ENCODE measurements around the gene ZNF236.

ZNF236 gene

DNA sequence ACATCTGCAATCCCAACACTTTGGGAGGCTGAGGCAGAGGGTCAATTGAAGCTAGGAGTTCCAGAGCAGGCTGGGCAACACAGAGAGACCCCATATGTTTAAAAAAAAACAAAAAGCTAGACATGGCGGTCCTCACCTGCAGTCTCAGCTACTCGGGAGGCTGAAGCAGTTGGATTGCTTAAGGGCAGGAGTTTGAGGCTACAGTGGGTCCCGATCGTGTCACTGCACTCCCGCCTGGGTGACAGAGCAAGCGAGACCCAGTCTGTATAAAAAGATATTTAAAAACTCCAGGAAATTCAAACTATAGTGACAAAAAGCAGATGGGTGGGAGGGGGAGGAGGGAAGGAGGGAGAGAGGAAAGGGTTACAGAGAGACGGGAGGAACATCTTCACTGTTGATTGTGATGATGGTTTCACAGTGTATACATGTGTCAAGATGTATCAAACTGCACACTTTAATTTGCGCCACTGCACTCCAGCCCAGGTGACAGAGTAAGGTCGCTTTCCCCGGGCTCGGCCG is 942 bp upstream of the ZNF236 start:
- Histone ChIP-seq H3K79me2 (ENCODE audit: control insufficient read depth, insufficient read depth, low read length, poor library complexity) (peaks cover 19% of the 10 kb centered on the region), H3K18ac (ENCODE audit: low read length) (peak overlapping the region; percentile 95), H3K27me3 (ENCODE audit: insufficient read depth, low read length) (no peaks in the 10 kb centered on the region), H3K36me3 (ENCODE audit: control insufficient read depth in 1 of 2, insufficient read depth in 2 of 2, low read length in 2 of 2) (peaks cover 5 to 6% of the 10 kb centered on the region in 2 experiments), H3K27ac (ENCODE audit: low read depth, low read length) (peak overlapping the region; percentile 95), H4K8ac (ENCODE audit: low read depth, low read length) (peak overlapping the region; percentile 82), H3K4me3 (ENCODE audit: low read depth, low read length) (peak overlapping the region; percentile 93), H2AFZ (ENCODE audit: insufficient read depth, low read length, poor library complexity) (peak overlapping the region; percentile 75), H2BK120ac (ENCODE audit: insufficient read depth, low read length, poor library complexity) (peak overlapping the region; percentile 94), H3K79me1 (ENCODE audit: low read length) (peaks cover 19% of the 10 kb centered on the region), H3K23ac (ENCODE audit: low read length) (no peak overlapping the region), H3K4me2 (ENCODE audit: low read length) (peak overlapping the region; percentile 70), H2BK5ac (ENCODE audit: low read depth, low read length, poor library complexity) (peak overlapping the region; percentile 90), H4K91ac (ENCODE audit: low read depth, low read length) (peak overlapping the region; percentile 99), H3K14ac (ENCODE audit: low read length) (peak overlapping the region; percentile 91), H3K9ac (ENCODE audit: low read length) (peak overlapping the region; percentile 100), H3K9me3 (ENCODE audit: insufficient read depth, low read depth, low read length) (peaks cover 2% of the 10 kb centered on the region), H3K4ac (ENCODE audit: low read depth, low read length) (peak overlapping the region; percentile 75), H2BK12ac (ENCODE audit: low read length) (no peak overlapping the region), H2AK5ac (ENCODE audit: low read length) (peak overlapping the region; percentile 38), H3K4me1 (ENCODE audit: control insufficient read depth in 1 of 2, insufficient read depth in 2 of 2, low read length in 2 of 2) (peaks cover 6 to 10% of the 10 kb centered on the region in 2 experiments), H4K12ac (ENCODE audit: low read depth, low read length) (peak overlapping the region; percentile 92)
- WGBS (ENCODE audit: extremely low coverage, insufficient coverage, insufficient read length): no CpG with 5 or more reads among the region's 12 CpGs
- no peak for DNase-seq

DNA sequence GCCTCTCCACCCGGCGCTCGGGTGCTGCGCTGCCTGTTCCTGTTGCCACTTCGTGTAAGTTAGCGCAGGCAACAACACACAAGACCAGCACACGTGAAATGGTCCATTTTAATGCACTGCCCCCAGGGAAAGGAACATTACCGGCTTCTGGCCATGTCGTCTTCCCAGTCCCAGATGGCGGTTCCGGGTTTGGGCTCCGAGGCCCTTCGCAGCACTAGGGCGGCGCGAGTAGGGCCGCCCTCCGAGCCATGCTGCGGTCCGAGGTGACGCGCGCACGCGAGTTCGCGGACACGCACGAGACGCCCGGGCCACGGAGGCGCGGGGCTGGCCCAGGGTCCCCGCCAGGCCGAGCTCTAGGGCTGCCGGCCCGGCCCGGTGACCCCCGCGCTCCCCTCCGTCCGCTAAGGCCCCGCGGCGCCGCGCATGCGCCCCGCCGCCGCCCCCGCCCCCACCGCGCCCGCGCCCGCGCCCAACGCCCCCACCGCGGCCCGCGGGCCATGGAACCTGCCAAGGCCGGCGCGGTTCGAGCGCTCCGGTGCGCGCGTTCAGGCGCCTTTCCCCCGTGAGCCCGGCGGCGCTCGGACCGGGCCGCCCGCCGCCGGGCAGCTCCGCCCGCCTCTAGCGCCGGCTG is 367 bp upstream of the ZNF236 start:
- H3K9ac ChIP-seq (ENCODE audit: low read length): peak overlapping the region; percentile 100
- H2BK12ac ChIP-seq (ENCODE audit: low read length): peak overlapping the region; percentile 36
- H4K8ac ChIP-seq (ENCODE audit: low read depth, low read length): peak overlapping the region; percentile 97
- H2AK5ac ChIP-seq (ENCODE audit: low read length): peak overlapping the region; percentile 38
- H3K79me1 ChIP-seq (ENCODE audit: low read length): peaks cover 19% of the 10 kb centered on the region
- DNase-seq: peak; percentile 57 to 74
- peak overlapping the region; percentile 93 for H3K4me3 ChIP-seq (ENCODE audit: low read depth, low read length)
- H2BK5ac ChIP-seq (ENCODE audit: low read depth, low read length, poor library complexity): peak overlapping the region; percentile 91
- peak overlapping the region; percentile 75 for H3K4ac ChIP-seq (ENCODE audit: low read depth, low read length)
- no peak overlapping the region for H3K23ac ChIP-seq (ENCODE audit: low read length)
- peaks cover 6 to 10% of the 10 kb centered on the region in 2 experiments for H3K4me1 ChIP-seq (ENCODE audit: control insufficient read depth in 1 of 2, insufficient read depth in 2 of 2, low read length in 2 of 2)
- peak overlapping the region; percentile 94 for H2BK120ac ChIP-seq (ENCODE audit: insufficient read depth, low read length, poor library complexity)
- no peaks in the 10 kb centered on the region for H3K27me3 ChIP-seq (ENCODE audit: insufficient read depth, low read length)
- H2AFZ ChIP-seq (ENCODE audit: insufficient read depth, low read length, poor library complexity): peak overlapping the region; percentile 76
- H3K9me3 ChIP-seq (ENCODE audit: insufficient read depth, low read depth, low read length): peaks cover 2% of the 10 kb centered on the region
- H4K91ac ChIP-seq (ENCODE audit: low read depth, low read length): peak overlapping the region; percentile 99
- H3K36me3 ChIP-seq (ENCODE audit: control insufficient read depth in 1 of 2, insufficient read depth in 2 of 2, low read length in 2 of 2): peaks cover 5 to 6% of the 10 kb centered on the region in 2 experiments
- no CpG with 5 or more reads among the region's 88 CpGs for WGBS (ENCODE audit: extremely low coverage, insufficient coverage, insufficient read length)
- H3K79me2 ChIP-seq (ENCODE audit: control insufficient read depth, insufficient read depth, low read length, poor library complexity): peaks cover 19% of the 10 kb centered on the region
- H3K27ac ChIP-seq (ENCODE audit: low read depth, low read length): peak overlapping the region; percentile 95
- H3K4me2 ChIP-seq (ENCODE audit: low read length): peak overlapping the region; percentile 70
- peak overlapping the region; percentile 97 for H4K12ac ChIP-seq (ENCODE audit: low read depth, low read length)
- peak overlapping the region; percentile 95 for H3K14ac ChIP-seq (ENCODE audit: low read length)
- H3K18ac ChIP-seq (ENCODE audit: low read length): peak overlapping the region; percentile 97

DNA sequence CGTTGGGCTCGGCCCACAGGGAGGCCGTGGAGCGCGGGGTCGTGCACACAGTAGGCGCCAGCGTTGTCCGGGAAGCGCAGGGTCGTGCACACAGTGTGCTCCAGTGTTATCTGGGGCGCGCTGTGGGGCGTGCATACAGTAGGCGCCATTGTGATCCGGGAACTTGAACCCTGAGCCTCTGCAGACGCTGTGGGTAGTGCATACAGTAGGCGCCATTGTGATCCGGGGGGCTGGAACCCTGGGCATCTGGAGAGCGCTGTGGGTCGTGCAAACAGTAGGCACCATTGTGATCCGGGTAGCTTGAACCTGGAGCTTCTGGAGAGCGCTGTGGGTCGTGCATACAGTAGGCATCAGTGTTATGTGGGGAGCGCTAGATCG is 793 bp downstream of the ZNF236 start:
- peak overlapping the region; percentile 85 for H3K4me3 ChIP-seq (ENCODE audit: low read depth, low read length)
- peak overlapping the region; percentile 66 for H3K9ac ChIP-seq (ENCODE audit: low read length)
- peaks cover 6 to 10% of the 10 kb centered on the region in 2 experiments for H3K4me1 ChIP-seq (ENCODE audit: control insufficient read depth in 1 of 2, insufficient read depth in 2 of 2, low read length in 2 of 2)
- H3K36me3 ChIP-seq (ENCODE audit: control insufficient read depth in 1 of 2, insufficient read depth in 2 of 2, low read length in 2 of 2): peaks cover 4 to 5% of the 10 kb centered on the region in 2 experiments
- H2AFZ ChIP-seq (ENCODE audit: insufficient read depth, low read length, poor library complexity): peak overlapping the region; percentile 96
- peak overlapping the region; percentile 95 for H3K27ac ChIP-seq (ENCODE audit: low read depth, low read length)
- H3K4ac ChIP-seq (ENCODE audit: low read depth, low read length): peak overlapping the region; percentile 85
- no peak overlapping the region for H2BK12ac ChIP-seq (ENCODE audit: low read length)
- peaks cover 2% of the 10 kb centered on the region for H3K9me3 ChIP-seq (ENCODE audit: insufficient read depth, low read depth, low read length)
- H4K8ac ChIP-seq (ENCODE audit: low read depth, low read length): peak overlapping the region; percentile 98
- H2BK5ac ChIP-seq (ENCODE audit: low read depth, low read length, poor library complexity): peak overlapping the region; percentile 52
- peak overlapping the region; percentile 100 for H3K18ac ChIP-seq (ENCODE audit: low read length)
- H3K4me2 ChIP-seq (ENCODE audit: low read length): peak overlapping the region; percentile 69
- peak overlapping the region; percentile 80 for H2BK120ac ChIP-seq (ENCODE audit: insufficient read depth, low read length, poor library complexity)
- no peak overlapping the region for H3K23ac ChIP-seq (ENCODE audit: low read length)
- H3K14ac ChIP-seq (ENCODE audit: low read length): peak overlapping the region; percentile 99
- DNase-seq: peak in 1 of 2 donors; percentile 6
- H3K79me2 ChIP-seq (ENCODE audit: control insufficient read depth, insufficient read depth, low read length, poor library complexity): peaks cover 19% of the 10 kb centered on the region
- peaks cover 19% of the 10 kb centered on the region for H3K79me1 ChIP-seq (ENCODE audit: low read length)
- H3K27me3 ChIP-seq (ENCODE audit: insufficient read depth, low read length): no peaks in the 10 kb centered on the region
- H2AK5ac ChIP-seq (ENCODE audit: low read length): peak overlapping the region; percentile 98
- peak overlapping the region; percentile 99 for H4K12ac ChIP-seq (ENCODE audit: low read depth, low read length)
- peak overlapping the region; percentile 95 for H4K91ac ChIP-seq (ENCODE audit: low read depth, low read length)
- WGBS (ENCODE audit: extremely low coverage, insufficient coverage, insufficient read length): no CpG with 5 or more reads among the region's 26 CpGs

DNA sequence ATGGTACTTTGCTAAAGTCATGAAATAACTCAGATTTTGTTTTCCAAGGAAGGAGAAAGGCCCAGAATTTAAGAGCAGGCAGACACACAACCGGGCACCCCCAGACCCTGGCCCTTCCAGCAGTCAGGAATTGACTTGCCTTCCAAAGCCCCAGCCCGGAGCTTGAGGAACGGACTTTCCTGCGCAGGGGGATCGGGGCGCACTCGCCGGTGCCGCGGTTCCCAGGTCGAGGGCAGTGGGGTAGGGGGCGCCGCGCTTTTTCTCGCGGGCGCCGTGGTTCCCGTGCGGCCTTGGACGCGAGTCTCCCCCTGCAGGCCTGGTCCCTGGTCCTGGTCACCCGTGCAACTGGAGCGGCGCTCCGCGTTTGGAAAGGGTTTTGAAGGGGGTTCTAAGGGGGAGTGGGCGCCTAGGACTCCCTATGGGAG is 1.2 kb downstream of the ZNF236 start:
- no peak overlapping the region for H3K27ac ChIP-seq (ENCODE audit: low read depth, low read length)
- H2BK12ac ChIP-seq (ENCODE audit: low read length): no peak overlapping the region
- peaks cover 2% of the 10 kb centered on the region for H3K9me3 ChIP-seq (ENCODE audit: insufficient read depth, low read depth, low read length)
- H2AK5ac ChIP-seq (ENCODE audit: low read length): no peak overlapping the region
- H3K4me1 ChIP-seq (ENCODE audit: control insufficient read depth in 1 of 2, insufficient read depth in 2 of 2, low read length in 2 of 2): peaks cover 6 to 10% of the 10 kb centered on the region in 2 experiments
- peak overlapping the region; percentile 47 for H3K4ac ChIP-seq (ENCODE audit: low read depth, low read length)
- H2AFZ ChIP-seq (ENCODE audit: insufficient read depth, low read length, poor library complexity): no peak overlapping the region
- no peak overlapping the region for H3K23ac ChIP-seq (ENCODE audit: low read length)
- peaks cover 2 to 3% of the 10 kb centered on the region in 2 experiments for H3K36me3 ChIP-seq (ENCODE audit: control insufficient read depth in 1 of 2, insufficient read depth in 2 of 2, low read length in 2 of 2)
- peak overlapping the region; percentile 69 for H3K4me2 ChIP-seq (ENCODE audit: low read length)
- H4K8ac ChIP-seq (ENCODE audit: low read depth, low read length): peak overlapping the region; percentile 98
- peak overlapping the region; percentile 95 for H4K91ac ChIP-seq (ENCODE audit: low read depth, low read length)
- peak overlapping the region; percentile 14 for H3K9ac ChIP-seq (ENCODE audit: low read length)
- H3K18ac ChIP-seq (ENCODE audit: low read length): no peak overlapping the region
- peaks cover 19% of the 10 kb centered on the region for H3K79me2 ChIP-seq (ENCODE audit: control insufficient read depth, insufficient read depth, low read length, poor library complexity)
- H3K4me3 ChIP-seq (ENCODE audit: low read depth, low read length): peak overlapping the region; percentile 41
- peaks cover 19% of the 10 kb centered on the region for H3K79me1 ChIP-seq (ENCODE audit: low read length)
- WGBS (ENCODE audit: extremely low coverage, insufficient coverage, insufficient read length): no CpG with 5 or more reads among the region's 28 CpGs
- H2BK120ac ChIP-seq (ENCODE audit: insufficient read depth, low read length, poor library complexity): no peak overlapping the region
- peak in 1 of 2 donors; percentile 19 for DNase-seq
- no peak overlapping the region for H2BK5ac ChIP-seq (ENCODE audit: low read depth, low read length, poor library complexity)
- H3K14ac ChIP-seq (ENCODE audit: low read length): peak overlapping the region; percentile 66
- no peaks in the 10 kb centered on the region for H3K27me3 ChIP-seq (ENCODE audit: insufficient read depth, low read length)
- H4K12ac ChIP-seq (ENCODE audit: low read depth, low read length): peak overlapping the region; percentile 99
